GM12878 (cell line): ENCODE measurements around the gene OR6C2. TPM values are rescaled to one million over a fixed set of nuclear protein-coding genes. Genes with fewer than 3 reads are reported as not detected.

ENCODE experiments used
- ATAC-seq: fragments of 200-7000 bp; cut with Tn5 transposase; 3 replicates; pipeline ENCODE4 v1.9.1; 2020; ENCODE audit warnings: mild to moderate bottlenecking, moderate library complexity
- BruUV-seq: library from RNA; stranded (reverse); fragments of 400-500 nt; replicated peaks from 2 replicates; lab custom pipeline; 2021; lab: Mats Ljungman, UMichigan
- CTCF ChIA-PET: fragments of 300-600 bp; sonication (Branson Sonifier 250); formaldehyde crosslinking; extraction: SDS; loops from one replicate; lab custom pipeline; 2021; ENCODE audit warnings: inconsistent platforms; lab: Yijun Ruan, JAX
- POLR2A ChIA-PET: fragments of 350-600 bp; formaldehyde crosslinking; extraction: SDS; loops from one replicate; lab custom pipeline; 2021; ENCODE audit warnings: inconsistent platforms; lab: Charles Lee
- RAD21 ChIA-PET: fragments of 300-600 bp; sonication (Branson Sonifier 250); formaldehyde crosslinking; loops from one replicate; lab custom pipeline; 2023; ENCODE audit warnings: antibody characterized with exemption; ENCODE audit not compliant: unreplicated experiment; lab: Charles Lee
- SMC1A ChIA-PET: fragments of 300-600 bp; sonication (Branson Sonifier 250); formaldehyde crosslinking; loops from one replicate; lab custom pipeline; 2023; ENCODE audit not compliant: unreplicated experiment, uncharacterized antibody; lab: Charles Lee
- DNase-seq: peaks from one replicate; pipeline ENCODE4 v3.0.0-alpha.2; 2011; ENCODE audit warnings: low read depth, low spot score
- FAIRE-seq: peaks from 3 replicates; lab custom pipeline; 2011; peaks lifted over from hg19 to GRCh38; lab: Jason Lieb, UNC
- H2AFZ ChIP-seq: 2 replicates; pipeline ENCODE4 v1.6.0; 2011; ENCODE audit warnings: low read depth, low read length, control low read depth; ENCODE audit not compliant: control insufficient read depth
- H3K27ac ChIP-seq: 2 replicates; pipeline ENCODE4 v1.5.1; 2011; ENCODE audit warnings: control low read depth; ENCODE audit not compliant: control insufficient read depth, insufficient read depth
- H3K27me3 ChIP-seq, 2 experiments: replicated peaks in 1 of 2; 2 replicates each; pipeline versions ENCODE4 v1.6.0 to v1.6.1; 2011; ENCODE audit warnings: low read length in 1 of 2; ENCODE audit not compliant: control insufficient read depth in 2 of 2, insufficient read depth in 2 of 2
- H3K36me3 ChIP-seq, 2 experiments: 2 replicates each; pipeline ENCODE4 v1.5.1; 2011; ENCODE audit warnings: low read length in 1 of 2; ENCODE audit not compliant: control insufficient read depth in 2 of 2, insufficient read depth in 2 of 2
- H3K4me1 ChIP-seq: 2 replicates; pipeline ENCODE4 v1.6.1; 2011; ENCODE audit warnings: mild to moderate bottlenecking, low read length, moderate library complexity, mixed read lengths; ENCODE audit not compliant: control insufficient read depth, insufficient read depth
- H3K4me2 ChIP-seq: 2 replicates; pipeline ENCODE4 v1.6.0; 2011; ENCODE audit warnings: control low read depth; ENCODE audit not compliant: control insufficient read depth, insufficient read depth
- H3K4me3 ChIP-seq: fragments of 200-600 bp; sonication (generic); 2 replicates; pipeline ENCODE4 v1.5.1; 2016
- H3K79me2 ChIP-seq: 2 replicates; pipeline ENCODE4 v1.6.0; 2011; ENCODE audit warnings: low read length; ENCODE audit not compliant: control insufficient read depth, insufficient read depth
- H3K9ac ChIP-seq: 2 replicates; pipeline ENCODE4 v1.8.0; 2011; ENCODE audit warnings: low read length, control low read depth, mixed read lengths; ENCODE audit not compliant: control insufficient read depth, insufficient read depth
- H3K9me3 ChIP-seq: replicated peaks from 3 replicates; pipeline ENCODE4 v1.5.1; 2011; ENCODE audit warnings: mild to moderate bottlenecking, low read length; ENCODE audit not compliant: control insufficient read depth, insufficient read depth
- H4K20me1 ChIP-seq: 2 replicates; pipeline ENCODE4 v1.6.0; 2011; ENCODE audit not compliant: control insufficient read depth, insufficient read depth
- CEBPB ChIP-seq, 2 experiments: fragments of 150-350 bp in 1 of 2; IDR thresholded peaks; 2 replicates each; pipeline ENCODE4 v1.6.1; 2012 to 2014; ENCODE audit warnings: low read depth in 2 of 2, low read length in 2 of 2, borderline replicate concordance in 1 of 2, inconsistent platforms in 1 of 2
- EGR1 ChIP-seq, 2 experiments: IDR thresholded peaks; 1 replicate in 1 of 2; 2 replicates in 1 of 2; pipeline ENCODE4 v1.6.1; 2011 to 2012; ENCODE audit warnings: low read depth in 2 of 2, low read length in 2 of 2, borderline replicate concordance in 1 of 2, mild to moderate bottlenecking in 1 of 2, moderate library complexity in 1 of 2
- FOS ChIP-seq: IDR thresholded peaks from 3 replicates; pipeline ENCODE4 v1.6.1; 2011; ENCODE audit warnings: borderline replicate concordance; ENCODE audit not compliant: insufficient read length; ENCODE audit errors: extremely low read depth
- GABPA ChIP-seq: IDR thresholded peaks from 2 replicates; pipeline ENCODE4 v1.6.1; 2014; ENCODE audit warnings: antibody characterized with exemption, low read depth, mild to moderate bottlenecking, inconsistent platforms
- HDAC2 ChIP-seq: fragments of 200-600 bp; sonication (generic); IDR thresholded peaks from 2 replicates; pipeline ENCODE4 v1.6.1; 2017
- IKZF1 ChIP-seq: fragments of 450-650 bp; conservative IDR thresholded peaks from 2 replicates; pipeline ENCODE4 v1.6.1; 2017; ENCODE audit warnings: antibody characterized with exemption, mild to moderate bottlenecking
- KAT2A ChIP-seq: conservative IDR thresholded peaks from 2 replicates; pipeline ENCODE4 v1.6.1; 2011; ENCODE audit warnings: low read depth, low read length; ENCODE audit not compliant: control insufficient read depth
- NRF1 ChIP-seq: conservative IDR thresholded peaks from 2 replicates; pipeline ENCODE4 v1.6.1; 2011; ENCODE audit warnings: mild to moderate bottlenecking, low read depth, low read length, improper control_type of control experiment
- PBX3 ChIP-seq: IDR thresholded peaks from 2 replicates; pipeline ENCODE4 v1.6.1; 2011; ENCODE audit warnings: mild to moderate bottlenecking, low read depth, low read length, moderate library complexity; ENCODE audit not compliant: insufficient replicate concordance
- POLR2AphosphoS2 ChIP-seq: IDR thresholded peaks from 2 replicates; pipeline ENCODE4 v1.6.1; 2011; ENCODE audit warnings: low read depth, mild to moderate bottlenecking, low read length, improper control_type of control experiment, moderate library complexity
- RAD51 ChIP-seq: fragments of 450-650 bp; IDR thresholded peaks from 2 replicates; pipeline ENCODE4 v1.6.1; 2016; ENCODE audit warnings: moderate library complexity, mild to moderate bottlenecking, inconsistent platforms
- RCOR1 ChIP-seq: conservative IDR thresholded peaks from 2 replicates; pipeline ENCODE4 v1.6.1; 2012; ENCODE audit warnings: low read depth, low read length, improper control_type of control experiment
- RELB ChIP-seq: fragments of 450-650 bp; IDR thresholded peaks from 2 replicates; pipeline ENCODE4 v1.6.1; 2017; ENCODE audit warnings: low read depth, mild to moderate bottlenecking, moderate library complexity
- RFX5 ChIP-seq: IDR thresholded peaks from 2 replicates; pipeline ENCODE4 v1.6.1; 2011; ENCODE audit warnings: low read depth, low read length, improper control_type of control experiment
- SUZ12 ChIP-seq: fragments of 200-600 bp; sonication (generic); IDR thresholded peaks from one replicate; pipeline ENCODE4 v1.6.1; 2018; ENCODE audit warnings: antibody characterized with exemption, mild to moderate bottlenecking; ENCODE audit not compliant: unreplicated experiment
- TAF1 ChIP-seq: IDR thresholded peaks from 2 replicates; pipeline ENCODE4 v1.6.1; 2011; ENCODE audit warnings: mild to moderate bottlenecking, low read depth, low read length, borderline replicate concordance
- ZBTB4 ChIP-seq: fragments of 450-650 bp; formaldehyde crosslinking; IDR thresholded peaks from 2 replicates; pipeline ENCODE4 v1.4.0; 2022; ENCODE audit warnings: mild to moderate bottlenecking, moderate library complexity
- WGBS: methylation state at CpG from one replicate; pipeline ENCODE4 v1.1.6; 2016; ENCODE audit warnings: low lambda C conversion rate; ENCODE audit not compliant: insufficient replicate concordance, insufficient coverage; ENCODE audit errors: missing lambda C conversion rate; 5-methylcytosine and 5-hydroxymethylcytosine counted together
- in situ Hi-C: fragments of 300-500 bp; cut with MboI; formaldehyde crosslinking; loops from 9 replicates; pipeline ENCODE4 v1.14.3; 2018; ENCODE audit warnings: mixed read lengths
- intact Hi-C: fragments of 100-400 bp; cut with micrococcal nuclease; formaldehyde crosslinking; loops from one replicate; pipeline ENCODE4 v1.14.2; 2022; ENCODE audit not compliant: unreplicated experiment
- polyA plus RNA-seq, 11 experiments: library from polyadenylated mRNA; depleted of rRNA in 4 of 11; unstranded in 6 of 11; stranded (reverse) in 5 of 11; fragments of >200 nt; fragmentation: Nextera tagmentation in 4 of 11; fragmentation: Illumina TruSeq in 1 of 11; extraction: Ambion mirVana in 4 of 11; extraction: Trizol in 1 of 11; gene quantifications; 1 replicate in 1 of 11; 2 replicates in 10 of 11; pipeline versions ENCODE4 v1.2.1 to v1.2.3, GENCODE V29; 2011 to 2016; ENCODE audit warnings: inconsistent platforms in 2 of 11, missing spikeins in 2 of 11, low read depth in 1 of 11
- total RNA-seq, 4 experiments: library from RNA; depleted of rRNA in 3 of 4; stranded (reverse); fragments of >200 nt in 3 of 4; fragmentation: Illumina TruSeq in 1 of 4; extraction: Trizol in 1 of 4; gene quantifications; 2 replicates each; pipeline versions ENCODE4 v1.2.1 to v1.2.3, GENCODE V29; 2013 to 2021

OR6C2 gene
- total and polyA plus RNA-seq, 10 of the 15 experiments (the other 5 are each of a cell fraction or from before 2014, with no cell fraction given): not detected

GRCh38 chr12:55495490-55495889, 51.6 kb downstream of the OR6C2 start (continued):
- no peak for TF ChIP-seq NRF1
- TF ChIP-seq RCOR1: no peak
- TF ChIP-seq RFX5: no peak
- no peak for TF ChIP-seq EGR1 (IDR thresholded peaks at IDR 0.05; ENCODE audit: borderline replicate concordance in 1 of 2, low read depth in 2 of 2, low read length in 2 of 2)
- no peak for TF ChIP-seq IKZF1
- TF ChIP-seq RAD51: no peak
- no peak for TF ChIP-seq SUZ12

GRCh38 chr12:55499231-55499630, 55.4 kb downstream of the OR6C2 start:
- Histone ChIP-seq H3K9ac (no peak overlapping the region), H3K36me3 (no peaks in the 10 kb centered on the region), H3K4me3 (no peak overlapping the region), H4K20me1 (no peaks in the 10 kb centered on the region), H2AFZ (no peak overlapping the region), H3K27me3 (no peaks in the 10 kb centered on the region), H3K9me3 (no peaks in the 10 kb centered on the region), H3K4me2 (no peak overlapping the region), H3K4me1 (no peaks in the 10 kb centered on the region), H3K27ac (no peak overlapping the region), H3K79me2 (no peaks in the 10 kb centered on the region)
- ChIA-PET CTCF (no interaction called here), POLR2A (no interaction called here), RAD21 (no interaction called here), SMC1A (no interaction called here)
- no peak for DNase-seq
- FAIRE-seq: no peak
- intact Hi-C loops: no loop called here
- BruUV-seq: no TSS peak
- TF ChIP-seq HDAC2 (no peak), PBX3 (no peak), RELB (no peak), ZBTB4 (CRISPR knock-in tag) (no peak), GABPA (no peak), POLR2AphosphoS2 (no peak), FOS (no peak), RAD51 (no peak), CEBPB (IDR thresholded peaks at IDR 0.05; ENCODE audit: borderline replicate concordance in 1 of 2, low read depth in 2 of 2, low read length in 2 of 2) (no peak), KAT2A (no peak), TAF1 (no peak), NRF1 (no peak)
- 31% methylated on average over 4 of the region's 4 CpGs for WGBS
- ATAC-seq: no peak
- in situ Hi-C loops: no loop called here
